IPS DF 4.7 (cell line): ENCODE data around the gene CAPN15.

Source experiments
- DNase-seq: peaks from one replicate; pipeline ENCODE4 v3.0.0-alpha.2; 2013; ENCODE audit warnings: low spot score; ENCODE audit errors: extremely low read depth

The CAPN15 gene

DNA sequence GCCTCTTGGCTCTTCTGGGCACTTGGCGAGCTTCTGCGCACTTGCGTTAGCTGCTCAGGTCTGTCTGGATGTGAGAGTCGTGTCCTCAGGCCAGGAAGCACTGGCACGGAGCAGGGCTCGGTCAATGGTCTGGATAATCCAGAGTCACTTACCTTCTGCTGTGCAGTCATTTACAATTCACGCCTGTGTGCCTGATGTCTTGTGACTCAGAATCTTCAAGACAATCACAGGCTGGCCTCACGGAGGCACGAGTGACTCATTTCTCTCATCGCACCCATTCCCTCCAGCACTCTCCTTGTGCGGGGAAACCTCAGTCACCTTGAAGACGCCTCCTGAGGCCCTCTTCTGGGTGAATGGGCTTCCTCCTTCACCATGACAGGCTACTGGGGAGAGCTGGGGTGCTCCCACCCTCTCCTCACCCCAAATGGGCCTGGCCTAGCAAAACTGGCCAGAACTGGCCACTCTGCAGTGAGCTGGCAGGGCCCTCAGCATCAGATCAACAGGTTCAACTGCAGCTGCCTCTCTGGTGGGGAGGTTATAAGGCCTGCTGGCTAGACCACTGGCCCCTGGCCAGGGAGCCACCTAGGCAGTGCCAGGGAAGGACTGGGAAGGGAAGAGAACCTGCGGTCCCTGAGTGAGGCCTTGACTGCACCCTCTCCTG lies 1.9 kb upstream of the CAPN15 start:
- no peak for DNase-seq

- no peak for DNase-seq
Measured at GRCh38 chr16:526181-527014, 1.1 kb upstream of the CAPN15 start.

DNA sequence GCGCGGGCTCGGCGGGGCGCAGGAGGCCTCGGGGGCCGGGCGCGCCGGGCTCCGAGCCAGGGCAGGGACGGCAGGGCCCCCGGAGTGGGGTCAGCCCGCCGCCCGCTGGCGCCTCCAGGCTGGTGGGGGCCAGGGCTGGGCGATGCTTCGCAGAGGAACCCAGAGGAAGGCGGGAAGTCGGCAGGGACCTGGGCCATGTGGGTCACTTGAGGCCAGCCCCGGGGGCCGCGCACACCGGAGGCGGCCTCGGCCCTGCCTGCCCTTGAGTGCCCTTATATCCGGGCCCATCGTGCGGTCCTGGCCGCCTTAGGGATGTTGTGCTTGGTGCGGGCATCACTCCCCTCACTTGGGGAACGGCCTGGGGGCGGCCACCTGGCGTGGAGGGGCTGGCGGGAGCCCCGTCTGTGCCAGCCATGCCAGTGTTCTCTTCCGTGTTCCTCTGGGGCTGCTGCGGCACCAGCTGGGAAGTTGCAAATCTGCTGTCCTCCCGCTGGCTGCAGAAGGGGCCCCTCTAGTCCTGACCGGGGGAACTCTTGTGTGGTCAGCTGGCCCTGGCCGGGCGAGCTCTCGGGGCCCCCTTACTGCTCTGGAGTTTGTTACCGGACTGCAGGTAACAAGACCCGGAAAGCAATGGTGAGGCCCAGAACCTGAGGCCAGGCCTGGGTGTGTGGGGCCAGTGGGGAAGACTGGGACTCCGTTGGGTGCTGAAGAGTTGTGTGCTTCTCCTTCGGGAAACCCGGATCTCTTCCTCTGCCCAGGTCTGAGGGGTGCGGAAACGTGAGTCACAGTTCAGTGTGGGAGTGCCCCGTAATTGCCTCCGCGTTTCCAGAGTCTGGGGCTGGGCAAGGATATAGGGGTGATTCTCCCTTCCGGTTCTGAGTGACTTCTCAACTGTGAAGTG lies 849 bp downstream of the CAPN15 start:
- no peak for DNase-seq

DNA sequence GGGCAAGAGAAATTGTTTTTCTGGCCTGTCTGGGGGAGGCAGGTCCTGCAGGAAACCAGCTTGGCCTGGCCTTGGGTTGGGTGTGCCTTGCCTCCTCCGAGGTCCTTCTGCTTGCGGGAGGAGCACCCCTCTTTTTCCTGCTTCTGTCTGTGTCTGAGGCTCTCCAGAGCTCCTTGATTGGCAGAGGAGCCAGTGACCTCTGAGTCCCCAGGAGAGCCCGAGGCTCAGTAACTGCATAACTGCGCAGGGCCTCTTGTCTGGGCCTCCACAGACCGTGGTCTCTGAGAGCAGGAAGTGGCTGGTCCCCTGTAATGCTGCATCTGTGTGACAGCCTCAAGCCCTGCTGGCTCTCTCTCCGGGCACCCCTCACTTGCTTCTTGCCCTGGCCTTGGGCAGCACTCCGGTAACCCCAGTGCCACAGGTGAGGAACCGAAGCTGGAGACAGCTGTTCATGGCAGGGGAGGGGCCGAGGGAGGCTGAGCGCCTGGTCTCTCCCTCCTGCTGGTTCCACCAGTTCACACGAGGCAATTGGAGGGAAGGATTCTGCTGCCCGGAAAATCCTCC lies 1.6 kb downstream of the CAPN15 start:
- no peak for DNase-seq

DNA sequence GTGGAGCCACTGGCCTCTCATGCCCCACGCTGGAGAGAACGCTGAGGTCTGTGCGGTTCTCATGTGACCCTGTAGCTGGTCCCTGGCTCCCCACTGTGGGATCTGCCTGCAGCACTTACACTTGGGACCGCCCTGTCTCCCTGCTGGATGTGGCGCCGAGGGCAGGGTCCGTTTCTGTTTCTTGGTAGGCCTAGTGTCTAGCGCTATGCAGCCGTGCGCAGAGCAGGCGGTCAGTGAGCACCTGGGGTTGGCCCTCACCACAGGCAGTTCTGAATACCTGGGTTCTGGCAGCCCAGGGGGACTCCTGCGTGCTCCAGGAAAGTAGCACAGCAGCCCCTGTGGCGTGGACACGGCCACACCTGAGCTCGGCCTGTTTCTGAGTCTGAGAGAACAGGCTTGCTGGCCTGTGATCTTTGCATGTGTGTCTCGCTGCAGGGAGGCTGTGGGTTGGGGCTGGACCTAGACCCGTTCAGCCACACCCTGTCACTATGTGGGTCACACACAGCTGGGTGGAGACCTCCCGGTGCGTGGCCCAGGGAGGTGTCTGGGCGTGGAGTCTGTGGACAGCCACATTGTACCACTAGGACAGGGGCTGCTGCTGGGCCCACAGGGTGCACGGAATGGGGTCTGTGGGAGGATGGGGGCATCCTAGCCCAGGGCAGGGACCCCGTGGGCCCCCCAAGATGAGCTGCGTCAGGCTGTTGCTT lies 2.8 kb downstream of the CAPN15 start:
- DNase-seq: no peak

DNA sequence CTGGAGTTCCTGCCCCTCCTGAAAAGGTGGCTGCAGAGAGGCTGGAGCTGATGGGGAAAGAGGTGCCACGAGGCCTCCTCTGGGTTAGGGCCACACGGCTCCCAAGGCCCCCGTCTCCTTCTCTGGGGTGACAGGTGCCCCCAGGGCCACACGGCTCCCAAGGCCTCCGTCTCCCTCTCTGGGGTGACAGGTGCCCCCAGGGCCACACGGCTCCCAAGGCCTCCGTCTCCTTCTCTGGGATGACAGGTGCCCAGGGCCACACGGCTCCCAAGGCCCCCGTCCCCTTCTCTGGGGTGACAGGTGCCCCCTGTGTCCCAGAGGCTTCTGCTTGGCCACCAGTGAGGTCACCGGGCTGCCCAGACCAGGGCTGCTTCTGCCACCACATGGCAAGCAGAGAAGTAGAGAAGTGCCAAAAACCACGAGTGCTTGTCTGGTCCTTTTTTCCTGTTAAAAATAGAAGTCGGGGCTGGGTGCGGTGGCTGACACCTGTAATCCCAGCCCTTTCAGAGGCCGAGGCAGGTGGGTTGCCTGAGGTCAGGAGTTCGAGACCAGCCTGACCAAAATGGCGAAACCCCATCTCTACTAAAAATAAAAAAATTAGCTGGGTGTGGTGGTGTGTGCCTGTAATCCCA lies 4.1 kb downstream of the CAPN15 start:
- DNase-seq: no peak

DNA sequence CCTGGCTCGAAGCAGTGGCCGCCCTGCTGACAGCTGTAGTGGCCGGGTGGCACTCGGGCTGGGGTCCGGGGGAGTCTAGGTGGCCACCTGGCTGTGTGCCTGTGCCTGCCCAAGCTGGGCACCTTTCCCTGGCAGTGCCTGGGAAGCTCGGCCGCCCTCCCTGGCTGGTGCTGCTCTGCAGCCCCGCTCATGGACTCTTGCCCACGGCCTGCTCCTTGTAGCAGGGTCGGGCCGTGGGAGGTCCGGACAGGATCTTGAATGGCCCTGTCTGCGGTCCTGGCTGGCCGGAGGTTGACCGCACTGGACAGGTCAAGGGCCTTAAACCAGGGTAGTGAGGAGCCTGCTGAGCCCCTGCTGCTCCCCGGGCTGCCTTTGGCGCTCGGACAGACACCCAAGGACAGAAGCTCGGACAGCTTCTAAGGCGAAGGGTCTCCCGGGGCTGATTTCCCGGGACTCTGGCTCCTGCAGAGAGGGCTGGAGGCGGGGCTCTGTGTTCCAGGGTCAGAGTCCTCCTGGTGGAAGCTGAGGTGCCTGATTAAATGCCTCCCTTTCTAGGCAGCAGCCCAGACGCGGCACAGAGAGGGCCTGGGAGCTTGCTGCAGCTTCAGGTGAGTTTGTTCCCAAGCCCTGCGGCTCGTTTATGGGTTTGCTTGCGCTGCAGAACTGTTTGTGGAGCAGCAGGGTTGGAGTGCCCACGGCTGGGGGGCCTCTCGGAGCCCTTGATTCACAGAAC lies 6.0 kb downstream of the CAPN15 start:
- no peak for DNase-seq

DNA sequence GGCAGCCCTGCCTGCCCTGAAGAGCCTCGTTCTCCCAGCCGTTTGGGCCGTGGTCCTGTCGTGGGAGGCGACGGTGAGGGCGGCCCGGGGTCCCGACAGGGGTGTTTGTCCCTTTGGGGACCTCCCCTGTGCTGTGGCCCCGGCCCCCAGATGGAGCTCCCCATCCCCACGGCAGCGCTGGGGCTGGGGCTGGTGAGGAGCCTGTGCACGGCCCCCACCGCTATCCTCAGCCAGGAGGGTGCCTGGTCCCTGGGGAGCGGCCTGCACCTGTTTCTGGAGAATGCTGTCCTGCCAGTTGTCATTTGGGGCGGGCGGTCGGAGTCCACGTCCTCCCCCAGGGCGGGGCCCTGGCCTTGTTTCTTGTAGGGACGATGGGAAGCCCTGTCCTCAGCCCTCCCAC lies 6.6 kb downstream of the CAPN15 start:
- DNase-seq: no peak

GRCh38 chr16:534856-535445 lies 7.4 kb downstream of the CAPN15 start:
- no peak for DNase-seq

DNA sequence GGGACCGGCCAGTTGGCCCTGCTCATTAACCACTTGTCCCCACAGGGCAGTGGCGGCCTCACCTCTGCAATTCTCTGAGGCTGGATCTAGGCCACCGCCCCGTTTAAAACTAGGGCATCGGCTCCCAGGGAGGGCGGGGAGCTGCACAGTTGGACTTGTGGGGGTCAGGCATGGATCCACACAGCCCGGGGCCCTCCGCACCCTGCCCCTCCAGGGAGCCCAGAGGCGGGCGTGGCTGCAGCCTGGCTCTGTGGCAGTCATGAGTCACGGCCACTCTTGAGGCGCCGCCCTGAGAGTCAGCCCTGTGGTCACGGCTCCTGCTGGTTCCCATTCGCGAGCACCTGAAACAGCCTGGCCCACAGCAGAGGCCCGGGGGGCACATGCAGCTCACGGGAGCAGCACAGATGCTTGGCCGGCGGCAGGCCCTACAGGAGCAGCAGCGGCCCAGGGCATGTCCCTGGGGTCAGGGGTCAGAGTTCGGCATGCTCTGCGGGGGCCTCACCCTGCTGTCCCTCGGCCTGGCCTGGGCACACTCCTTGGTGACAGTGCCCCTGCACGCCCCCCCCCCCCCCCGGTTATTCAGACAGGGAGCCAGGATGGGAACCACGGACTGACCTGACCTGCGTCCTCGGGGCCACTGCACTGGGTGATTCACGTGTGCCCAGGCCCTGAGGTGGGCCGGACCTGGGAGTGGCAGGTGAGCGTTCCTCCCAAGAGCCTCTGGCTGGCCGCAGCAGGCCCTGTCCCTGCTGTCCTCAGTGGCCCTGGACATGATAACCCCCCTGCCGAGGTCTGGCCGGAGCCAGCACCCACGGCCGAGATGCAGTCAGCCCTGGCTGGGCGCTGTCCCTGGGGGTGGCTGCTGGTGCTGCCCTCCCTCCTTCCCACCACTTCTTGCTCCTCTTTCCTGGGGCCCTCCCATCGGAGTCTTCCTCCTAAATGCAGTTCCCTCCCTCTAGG lies 8.2 kb downstream of the CAPN15 start:
- no peak for DNase-seq

- no peak for DNase-seq
Measured at GRCh38 chr16:536746-537145, 9.2 kb downstream of the CAPN15 start.

DNA sequence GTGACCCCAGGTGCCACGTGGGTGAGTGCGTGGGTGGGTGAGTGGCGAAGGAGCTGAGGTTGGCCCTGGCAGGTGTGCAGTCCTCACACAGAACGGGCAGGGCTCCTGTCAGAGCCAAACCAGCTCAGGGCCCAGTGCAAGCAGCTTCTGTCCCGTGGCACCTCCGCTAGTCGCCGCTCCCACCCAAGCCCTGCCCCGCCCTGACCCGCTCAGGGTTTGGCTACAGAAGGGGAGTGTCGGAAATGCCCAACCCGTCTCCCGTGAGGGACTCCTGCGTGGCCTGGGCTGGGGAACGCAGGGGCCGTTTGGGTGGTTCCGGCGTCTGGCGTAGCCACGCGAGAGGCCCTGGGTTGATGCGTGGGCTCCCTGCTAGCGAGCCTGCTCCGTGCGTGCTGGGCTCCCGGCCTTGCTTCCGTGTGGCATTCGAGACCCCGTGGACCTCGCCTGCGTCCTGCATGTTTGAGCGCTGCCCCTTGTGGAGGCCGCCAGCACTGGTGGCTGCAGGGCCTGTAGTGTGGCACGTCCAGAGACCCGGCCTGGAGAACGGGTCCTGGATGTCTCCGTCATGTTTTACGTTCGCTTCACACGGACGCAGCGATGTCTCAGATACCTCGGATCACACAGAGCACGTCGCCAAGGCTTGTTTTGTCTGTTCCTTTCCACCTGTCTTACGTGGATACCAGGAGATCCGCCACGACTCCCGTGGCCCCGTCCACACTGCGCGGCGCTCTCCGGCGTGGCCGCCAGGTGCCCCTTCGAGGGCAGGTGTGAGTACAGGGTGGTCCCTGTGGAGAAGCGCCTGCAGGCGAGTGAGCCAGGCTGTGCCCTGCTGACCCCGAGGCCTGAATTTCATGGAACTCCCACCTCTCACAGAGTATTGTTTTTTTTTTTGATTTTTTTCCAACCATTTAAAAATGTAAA lies 10.2 kb downstream of the CAPN15 start:
- DNase-seq: no peak

- DNase-seq: no peak
Measured at GRCh38 chr16:539901-540530, 12.5 kb downstream of the CAPN15 start.

GRCh38 chr16:540645-541340 lies 13.3 kb downstream of the CAPN15 start:
- no peak for DNase-seq

DNA sequence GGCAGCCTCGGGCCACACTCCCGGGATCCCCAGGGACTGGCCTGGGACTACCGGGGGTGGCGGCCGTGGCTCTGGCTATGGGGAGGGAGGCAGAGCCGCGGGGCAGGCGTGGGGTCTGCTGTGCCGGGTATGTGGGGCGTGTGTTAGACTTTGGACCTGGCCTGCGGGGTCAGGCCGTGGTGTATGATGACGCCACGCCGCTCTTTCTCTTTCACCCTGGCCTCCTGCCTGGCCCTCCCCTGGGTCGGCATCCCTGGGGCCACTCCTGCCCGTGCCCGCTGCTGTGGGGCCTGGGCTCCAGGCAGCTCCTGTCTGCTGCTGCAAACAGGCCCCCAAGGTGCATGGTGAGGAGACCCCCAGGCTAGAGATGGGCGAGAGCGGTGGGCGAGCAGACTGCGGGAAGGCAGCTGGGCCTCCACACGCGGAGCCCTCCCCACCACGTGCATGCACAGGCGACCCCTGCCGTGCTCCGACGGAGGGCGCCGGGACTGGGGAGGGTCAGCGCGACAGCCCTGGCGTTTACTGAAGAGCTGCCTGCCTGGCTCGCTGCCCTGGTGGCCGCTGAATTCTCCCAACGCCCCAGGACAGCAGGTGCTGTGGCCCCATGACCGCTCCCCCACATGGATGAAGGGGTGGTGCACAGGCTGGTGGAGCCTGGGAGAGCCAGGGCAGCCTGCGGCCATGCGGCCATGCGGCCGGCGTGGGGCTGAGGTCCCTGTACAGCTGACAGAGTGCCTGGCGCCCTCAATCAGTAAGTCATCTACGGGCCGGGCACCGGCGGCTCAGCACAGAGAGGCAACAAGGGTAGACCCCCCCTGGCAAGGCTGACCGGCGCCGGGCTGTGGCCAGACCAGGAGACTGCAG lies 16.0 kb downstream of the CAPN15 start:
- DNase-seq: no peak
